Endodermal cell (in vitro differentiated cells): Measurements from ENCODE around the gene ITGA11. TPM values are rescaled to one million over a fixed set of nuclear protein-coding genes. Genes with fewer than 3 reads are reported as not detected.

Experiments used
- DNase-seq: peaks from one replicate; pipeline ENCODE4 v3.0.0-alpha.2; 2017
- H3K27ac ChIP-seq: 2 replicates; pipeline ENCODE4 v1.5.1; 2013; ENCODE audit warnings: mild to moderate bottlenecking, low read depth, low read length, moderate library complexity
- H3K27me3 ChIP-seq: 2 replicates; pipeline ENCODE4 v1.6.1; 2013; ENCODE audit warnings: mild to moderate bottlenecking, low read length, moderate library complexity; ENCODE audit not compliant: insufficient read depth, control insufficient read depth, poor library complexity, severe bottlenecking
- H3K36me3 ChIP-seq: 2 replicates; pipeline ENCODE4 v1.7.0; 2013; ENCODE audit warnings: mild to moderate bottlenecking, low read length, moderate library complexity; ENCODE audit not compliant: control insufficient read depth, insufficient read depth
- H3K4me1 ChIP-seq: one replicate; pipeline ENCODE4 v1.7.0; 2013; ENCODE audit warnings: low read length; ENCODE audit not compliant: control insufficient read depth, insufficient read depth
- H3K4me3 ChIP-seq: 2 replicates; pipeline ENCODE4 v1.5.1; 2013; ENCODE audit warnings: mild to moderate bottlenecking, low read length, moderate library complexity
- H3K9ac ChIP-seq: 2 replicates; pipeline ENCODE4 v1.6.1; 2013; ENCODE audit warnings: mild to moderate bottlenecking, low read length, moderate library complexity; ENCODE audit not compliant: poor library complexity, severe bottlenecking; ENCODE audit errors: extremely low read depth
- H3K9me3 ChIP-seq: 2 replicates; pipeline ENCODE4 v1.6.1; 2013; ENCODE audit warnings: mild to moderate bottlenecking, low read length, moderate library complexity; ENCODE audit not compliant: control insufficient read depth
- H3K27ac Mint-ChIP-seq: 2 replicates; pipeline ENCODE4 v1.8.0; 2020; ENCODE audit warnings: mixed read lengths
- H3K27me3 Mint-ChIP-seq: 2 replicates; pipeline ENCODE4 v1.8.0; 2021; ENCODE audit warnings: mild to moderate bottlenecking, mixed read lengths; ENCODE audit not compliant: insufficient read depth
- H3K36me3 Mint-ChIP-seq: 2 replicates; pipeline ENCODE4 v1.8.0; 2020; ENCODE audit warnings: low read depth, mixed read lengths
- H3K4me1 Mint-ChIP-seq: 2 replicates; pipeline ENCODE4 v1.8.0; 2020; ENCODE audit warnings: mixed read lengths
- H3K4me3 Mint-ChIP-seq: 2 replicates; pipeline ENCODE4 v1.8.0; 2020; ENCODE audit warnings: mild to moderate bottlenecking, moderate library complexity, mixed read lengths
- H3K9me3 Mint-ChIP-seq: 2 replicates; pipeline ENCODE4 v1.8.0; 2020; ENCODE audit warnings: mild to moderate bottlenecking, mixed read lengths
- CTCF ChIP-seq: fragments of 200-600 bp; sonication (generic); conservative IDR thresholded peaks from 2 replicates; pipeline ENCODE4 v1.5.0; 2021; ENCODE audit warnings: antibody characterized with exemption, mild to moderate bottlenecking
- WGBS, 2 experiments: methylation state at CpG; one replicate each; pipeline versions ENCODE4 v1.1.5 to v1.1.7; 2013; ENCODE audit warnings: missing lambda C conversion rate in 2 of 2, mixed read lengths in 1 of 2; ENCODE audit not compliant: insufficient coverage in 1 of 2, insufficient read length in 1 of 2; 5-methylcytosine and 5-hydroxymethylcytosine counted together
- total RNA-seq, 2 donors: library from RNA; stranded (reverse); fragmentation: NEBNext Ultra II Directional in 1 of 2; extraction: Animal tissue kit (Norgen Biotek cat#: 25700) in 1 of 2; gene quantifications; 2 replicates in 1 of 2; 3 replicates in 1 of 2; pipeline ENCODE4 v1.2.1, GENCODE V29; 2021

The ITGA11 gene
- total RNA-seq, 2 donors from 2014 or later: 0.35 to 1.4 TPM

GRCh38 chr15:68337826-68338225 is 94.1 kb downstream of the ITGA11 start:
- no peak overlapping the region for H3K4me3 Mint-ChIP-seq
- Histone ChIP-seq H3K9me3 (no peaks in the 10 kb centered on the region), H3K27me3 (no peaks in the 10 kb centered on the region), H3K4me3 (no peak overlapping the region), H3K4me1 (no peaks in the 10 kb centered on the region), H3K27ac (no peak overlapping the region), H3K9ac (no peak overlapping the region), H3K36me3 (no peaks in the 10 kb centered on the region)
- no peaks in the 10 kb centered on the region for H3K36me3 Mint-ChIP-seq
- H3K9me3 Mint-ChIP-seq: no peaks in the 10 kb centered on the region
- DNase-seq: no peak
- H3K4me1 Mint-ChIP-seq: no peaks in the 10 kb centered on the region
- no peaks in the 10 kb centered on the region for H3K27me3 Mint-ChIP-seq
- 93 to 95% methylated on average over 6 of the region's 6 CpGs for WGBS, 2 experiments
- no peak overlapping the region for H3K27ac Mint-ChIP-seq
- no peak for TF ChIP-seq CTCF

GRCh38 chr15:68336516-68336915 is 95.4 kb downstream of the ITGA11 start:
- Histone ChIP-seq H3K36me3 (no peaks in the 10 kb centered on the region), H3K27me3 (no peaks in the 10 kb centered on the region), H3K27ac (no peak overlapping the region), H3K9me3 (no peaks in the 10 kb centered on the region), H3K4me3 (no peak overlapping the region), H3K9ac (no peak overlapping the region), H3K4me1 (no peaks in the 10 kb centered on the region)
- no peaks in the 10 kb centered on the region for H3K9me3 Mint-ChIP-seq
- H3K4me3 Mint-ChIP-seq: no peak overlapping the region
- 85 to 92% methylated on average over 7 of the region's 7 CpGs for WGBS, 2 experiments
- H3K4me1 Mint-ChIP-seq: peaks cover 3% of the 10 kb centered on the region
- H3K27me3 Mint-ChIP-seq: no peaks in the 10 kb centered on the region
- TF ChIP-seq CTCF: no peak
- DNase-seq: no peak
- no peak overlapping the region for H3K27ac Mint-ChIP-seq
- no peaks in the 10 kb centered on the region for H3K36me3 Mint-ChIP-seq

- no peaks in the 10 kb centered on the region for H3K27me3 Mint-ChIP-seq
- no peak overlapping the region for H3K27ac ChIP-seq
Observed at GRCh38 chr15:68335655-68336054, 96.3 kb downstream of the ITGA11 start.

More at GRCh38 chr15:68335655-68336054, 96.3 kb downstream of the ITGA11 start:
- H3K36me3 Mint-ChIP-seq: no peaks in the 10 kb centered on the region
- H3K9me3 Mint-ChIP-seq: no peaks in the 10 kb centered on the region
- H3K9me3 ChIP-seq: no peaks in the 10 kb centered on the region
- no peak overlapping the region for H3K4me3 ChIP-seq
- H3K4me1 Mint-ChIP-seq: peaks cover 11% of the 10 kb centered on the region
- H3K4me3 Mint-ChIP-seq: no peak overlapping the region
- DNase-seq: no peak
- H3K36me3 ChIP-seq: no peaks in the 10 kb centered on the region
- H3K9ac ChIP-seq: no peak overlapping the region
- WGBS, 2 experiments: 91 to 95% methylated on average over 6 to 14 of the region's 14 CpGs
- H3K4me1 ChIP-seq: no peaks in the 10 kb centered on the region
- no peak overlapping the region for H3K27ac Mint-ChIP-seq
- no peaks in the 10 kb centered on the region for H3K27me3 ChIP-seq
- TF ChIP-seq CTCF: no peak
